ENCODE measurements around the gene CROCC2. TPM values are rescaled to one million over a fixed set of nuclear protein-coding genes. Genes with fewer than 3 reads are reported as not detected.

Gene CROCC2
- total RNA-seq, 4 donors from 2014 or later, result 0.07 TPM; not detected in 3

- DNase-seq (no peak), ATAC-seq (no peak)
- in situ Hi-C loops (cut with MboI; ENCODE audit: low sequenced_read_pairs in 4 of 4) (no loop called here), intact Hi-C loops (cut with DNase I; ENCODE audit: low total_unique reads) (no loop called here)
- Histone ChIP-seq H3K27me3 (no peaks in the 10 kb centered on the region), H3K4me1 (no peaks in the 10 kb centered on the region), H3K27ac (no peak overlapping the region), H3K4me3 (no peak overlapping the region), H3K9me3 (peaks cover 0 to 6% (median 0%) of the 10 kb centered on the region in 3 donors), H3K36me3 (peaks cover 0 to 15% of the 10 kb centered on the region in 2 donors)
- TF ChIP-seq POLR2A (IDR thresholded peaks at IDR 0.05) (no peak), CTCF (IDR thresholded peaks at IDR 0.05 in 4 of 5, conservative IDR thresholded peaks at IDR 0.05 in 1 of 5) (no peak)
These were observed 114.6 kb downstream of the CROCC2 start for GRCh38 chr2:241020629-241021190.

GRCh38 chr2:241025639-241026038 lies 119.5 kb downstream of the CROCC2 start:
- TF ChIP-seq CTCF (IDR thresholded peaks at IDR 0.05 in 4 of 5, conservative IDR thresholded peaks at IDR 0.05 in 1 of 5) (no peak), POLR2A (IDR thresholded peaks at IDR 0.05) (no peak)
- DNase-seq, result no peak
- Histone ChIP-seq H3K4me3 (no peak overlapping the region), H3K36me3 (peaks cover 0 to 20% of the 10 kb centered on the region in 2 donors), H3K27me3 (no peaks in the 10 kb centered on the region), H3K4me1 (no peaks in the 10 kb centered on the region), H3K27ac (no peak overlapping the region), H3K9me3 (peaks cover 0 to 7% (median 0%) of the 10 kb centered on the region in 3 donors)
- in situ Hi-C loops (cut with MboI; ENCODE audit: low sequenced_read_pairs in 4 of 4), result no loop called here
- intact Hi-C loops (cut with DNase I; ENCODE audit: low total_unique reads), result no loop called here
- no peak for ATAC-seq

- H3K27ac ChIP-seq, result no peak overlapping the region
- DNase-seq, result no peak
These were observed 123.6 kb downstream of the CROCC2 start for GRCh38 chr2:241029599-241030332.

GRCh38 chr2:241030333-241030680 lies 124.2 kb downstream of the CROCC2 start:
- Histone ChIP-seq H3K36me3 (peaks cover 0 to 37% of the 10 kb centered on the region in 2 donors), H3K9me3 (peaks cover 0 to 5% (median 0%) of the 10 kb centered on the region in 3 donors), H3K4me1 (no peaks in the 10 kb centered on the region), H3K4me3 (no peak overlapping the region), H3K27ac (no peak overlapping the region), H3K27me3 (no peaks in the 10 kb centered on the region)
- TF ChIP-seq CTCF (IDR thresholded peaks at IDR 0.05 in 4 of 5, conservative IDR thresholded peaks at IDR 0.05 in 1 of 5) (no peak), POLR2A (IDR thresholded peaks at IDR 0.05) (no peak)
- ATAC-seq, result no peak
- DNase-seq, result no peak
- intact Hi-C loops (cut with DNase I; ENCODE audit: low total_unique reads), result no loop called here
- in situ Hi-C loops (cut with MboI; ENCODE audit: low sequenced_read_pairs in 4 of 4), result no loop called here

More at GRCh38 chr2:241029599-241030332, 123.6 kb downstream of the CROCC2 start:
- H3K9me3 ChIP-seq, result peaks cover 0 to 7% (median 0%) of the 10 kb centered on the region in 3 donors
- no peaks in the 10 kb centered on the region for H3K4me1 ChIP-seq
- TF ChIP-seq CTCF (IDR thresholded peaks at IDR 0.05 in 4 of 5, conservative IDR thresholded peaks at IDR 0.05 in 1 of 5), result no peak
- TF ChIP-seq POLR2A (IDR thresholded peaks at IDR 0.05), result no peak
- H3K27me3 ChIP-seq, result no peaks in the 10 kb centered on the region
- peaks cover 0 to 36% of the 10 kb centered on the region in 2 donors for H3K36me3 ChIP-seq
- intact Hi-C loops (cut with DNase I; ENCODE audit: low total_unique reads), result no loop called here
- no peak overlapping the region for H3K4me3 ChIP-seq
- in situ Hi-C loops (cut with MboI; ENCODE audit: low sequenced_read_pairs in 4 of 4), result no loop called here
- no peak for ATAC-seq
